ENCODE measurements around the gene PRSS2.
"Not testable (repeated sequence)": the region's sequence is repeated elsewhere in the genome, so short reads cannot be mapped to it uniquely, and the experiment has no call there.

Gene PRSS2

DNA sequence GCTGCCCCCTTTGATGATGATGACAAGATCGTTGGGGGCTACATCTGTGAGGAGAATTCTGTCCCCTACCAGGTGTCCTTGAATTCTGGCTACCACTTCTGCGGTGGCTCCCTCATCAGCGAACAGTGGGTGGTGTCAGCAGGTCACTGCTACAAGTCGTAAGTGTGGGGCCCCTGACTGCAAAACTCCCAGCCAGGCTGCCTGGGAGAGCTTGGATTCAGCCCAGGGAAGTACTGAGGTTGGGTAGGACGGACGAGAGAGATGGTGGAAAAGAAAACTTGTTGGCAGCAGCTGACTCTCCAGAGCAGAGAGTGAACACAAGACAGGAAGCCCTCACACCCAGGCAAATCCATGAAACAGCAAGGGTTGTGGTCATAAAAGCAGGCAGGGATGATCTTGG lies 1.3 kb downstream of the PRSS2 start:
- Mint-ChIP-seq H3K27me3 (ENCODE audit: low read depth) (peaks cover 7% of the 10 kb centered on the region), H3K4me3 (no peak overlapping the region), H3K9me3 (no peaks in the 10 kb centered on the region), H3K4me1 (ENCODE audit: low read depth) (peaks cover 4% of the 10 kb centered on the region), H3K27ac (no peak overlapping the region), H3K36me3 (ENCODE audit: low read depth) (peaks cover 3% of the 10 kb centered on the region)

GRCh38 chr7:142772673-142773072 lies 1.9 kb downstream of the PRSS2 start:
- Mint-ChIP-seq H3K4me1 (ENCODE audit: low read depth) (peaks cover 6% of the 10 kb centered on the region), H3K27me3 (ENCODE audit: low read depth) (peaks cover 7% of the 10 kb centered on the region), H3K27ac (no peak overlapping the region), H3K9me3 (no peaks in the 10 kb centered on the region), H3K4me3 (no peak overlapping the region), H3K36me3 (ENCODE audit: low read depth) (peaks cover 3% of the 10 kb centered on the region)

DNA sequence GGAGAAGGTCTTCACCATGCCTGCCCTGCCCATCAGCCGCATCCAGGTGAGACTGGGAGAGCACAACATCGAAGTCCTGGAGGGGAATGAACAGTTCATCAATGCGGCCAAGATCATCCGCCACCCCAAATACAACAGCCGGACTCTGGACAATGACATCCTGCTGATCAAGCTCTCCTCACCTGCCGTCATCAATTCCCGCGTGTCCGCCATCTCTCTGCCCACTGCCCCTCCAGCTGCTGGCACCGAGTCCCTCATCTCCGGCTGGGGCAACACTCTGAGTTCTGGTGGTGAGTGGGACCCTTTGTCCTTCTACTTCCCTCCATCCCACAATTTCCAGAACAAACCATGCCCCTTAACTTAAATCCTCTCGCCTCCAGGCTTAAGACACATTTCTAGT lies 2.5 kb downstream of the PRSS2 start:
- peaks cover 3% of the 10 kb centered on the region for H3K36me3 Mint-ChIP-seq (ENCODE audit: low read depth)
- H3K27me3 Mint-ChIP-seq (ENCODE audit: low read depth): peaks cover 3% of the 10 kb centered on the region
- peaks cover 9% of the 10 kb centered on the region for H3K4me1 Mint-ChIP-seq (ENCODE audit: low read depth)
- no peaks in the 10 kb centered on the region for H3K9me3 Mint-ChIP-seq
- H3K4me3 Mint-ChIP-seq: no peak overlapping the region
- H3K27ac Mint-ChIP-seq: no peak overlapping the region

DNA sequence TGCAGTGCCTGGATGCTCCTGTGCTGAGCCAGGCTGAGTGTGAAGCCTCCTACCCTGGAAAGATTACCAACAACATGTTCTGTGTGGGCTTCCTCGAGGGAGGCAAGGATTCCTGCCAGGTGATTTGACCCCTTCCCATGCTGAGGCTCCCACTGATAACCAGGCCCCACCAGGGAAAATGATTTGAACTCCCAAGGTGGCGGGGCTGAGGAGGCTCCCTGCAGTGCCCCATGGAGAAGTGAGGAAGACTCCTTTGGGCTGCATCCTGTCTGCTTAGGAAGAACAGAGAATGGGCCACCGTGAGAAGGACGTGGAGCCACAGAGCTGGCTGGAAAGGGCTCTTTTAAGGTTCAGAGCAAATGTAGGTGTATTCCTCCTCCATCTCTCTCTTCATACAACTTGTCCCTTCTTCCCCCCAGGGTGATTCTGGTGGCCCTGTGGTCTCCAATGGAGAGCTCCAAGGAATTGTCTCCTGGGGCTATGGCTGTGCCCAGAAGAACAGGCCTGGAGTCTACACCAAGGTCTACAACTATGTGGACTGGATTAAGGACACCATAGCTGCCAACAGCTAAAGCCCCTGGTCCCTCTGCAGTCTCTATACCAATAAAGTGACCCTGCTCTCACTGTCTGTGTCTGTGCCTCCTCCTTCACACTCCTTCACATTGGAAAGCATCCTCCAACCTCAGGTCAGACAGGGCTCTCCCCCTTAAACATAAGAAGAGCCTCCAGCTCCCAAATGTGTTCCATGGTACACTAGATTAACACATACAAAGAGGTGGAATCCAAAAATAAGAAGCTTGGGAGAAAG lies 3.4 kb downstream of the PRSS2 start:
- peaks cover 9% of the 10 kb centered on the region for H3K4me1 Mint-ChIP-seq (ENCODE audit: low read depth)
- no peak overlapping the region for H3K4me3 Mint-ChIP-seq
- peaks cover 3% of the 10 kb centered on the region for H3K36me3 Mint-ChIP-seq (ENCODE audit: low read depth)
- H3K27ac Mint-ChIP-seq: no peak overlapping the region
- H3K27me3 Mint-ChIP-seq (ENCODE audit: low read depth): peaks cover 3% of the 10 kb centered on the region
- H3K9me3 Mint-ChIP-seq: no peaks in the 10 kb centered on the region

GRCh38 chr7:142774826-142775225 lies 4.1 kb downstream of the PRSS2 start:
- no peaks in the 10 kb centered on the region for H3K9me3 Mint-ChIP-seq
- H3K36me3 Mint-ChIP-seq (ENCODE audit: low read depth): peaks cover 3% of the 10 kb centered on the region
- H3K4me3 Mint-ChIP-seq: no peak overlapping the region
- peaks cover 9% of the 10 kb centered on the region for H3K4me1 Mint-ChIP-seq (ENCODE audit: low read depth)
- H3K27me3 Mint-ChIP-seq (ENCODE audit: low read depth): peaks cover 3% of the 10 kb centered on the region
- H3K27ac Mint-ChIP-seq: no peak overlapping the region

GRCh38 chr7:142775351-142776115 lies 4.8 kb downstream of the PRSS2 start:
- H3K27ac Mint-ChIP-seq; H3K4me3 Mint-ChIP-seq; H3K27me3 Mint-ChIP-seq (ENCODE audit: low read depth); H3K4me1 Mint-ChIP-seq (ENCODE audit: low read depth); H3K9me3 Mint-ChIP-seq; H3K36me3 Mint-ChIP-seq (ENCODE audit: low read depth): not testable (repeated sequence)

DNA sequence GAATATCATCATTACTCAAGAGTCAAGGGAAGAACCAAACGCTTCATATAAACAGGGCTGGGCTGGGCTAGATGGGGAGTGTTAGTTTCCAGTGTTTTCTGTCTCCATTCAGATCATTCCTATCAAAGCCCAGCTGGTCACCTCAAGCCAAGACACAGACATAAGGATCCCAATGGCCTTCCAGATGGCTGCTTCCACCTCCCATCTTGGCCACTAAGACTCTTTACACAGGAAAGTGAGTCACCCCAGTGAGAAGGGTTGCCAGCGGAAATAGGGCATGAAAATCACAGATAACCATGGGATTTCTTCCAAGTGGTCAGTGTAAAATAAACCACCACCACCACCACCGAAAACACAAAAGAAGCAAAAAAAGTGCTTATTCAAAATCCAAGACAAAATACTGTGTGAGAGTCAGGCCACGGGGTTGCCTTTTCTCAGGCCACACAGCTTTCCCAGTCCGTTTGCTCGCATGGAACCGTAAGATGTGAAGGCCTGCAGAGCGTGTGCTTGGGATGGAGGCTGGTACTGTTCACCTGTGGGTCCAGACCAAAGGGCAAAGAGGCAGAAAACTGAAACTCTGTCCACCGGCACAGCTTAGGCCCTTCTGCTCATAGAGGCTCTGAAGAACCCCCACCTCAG lies 5.6 kb downstream of the PRSS2 start:
- H3K4me1 Mint-ChIP-seq (ENCODE audit: low read depth): peaks cover 5% of the 10 kb centered on the region
- H3K27me3 Mint-ChIP-seq (ENCODE audit: low read depth): peaks cover 3% of the 10 kb centered on the region
- peaks cover 3% of the 10 kb centered on the region for H3K36me3 Mint-ChIP-seq (ENCODE audit: low read depth)
- no peak overlapping the region for H3K4me3 Mint-ChIP-seq
- no peak overlapping the region for H3K27ac Mint-ChIP-seq
- no peaks in the 10 kb centered on the region for H3K9me3 Mint-ChIP-seq

DNA sequence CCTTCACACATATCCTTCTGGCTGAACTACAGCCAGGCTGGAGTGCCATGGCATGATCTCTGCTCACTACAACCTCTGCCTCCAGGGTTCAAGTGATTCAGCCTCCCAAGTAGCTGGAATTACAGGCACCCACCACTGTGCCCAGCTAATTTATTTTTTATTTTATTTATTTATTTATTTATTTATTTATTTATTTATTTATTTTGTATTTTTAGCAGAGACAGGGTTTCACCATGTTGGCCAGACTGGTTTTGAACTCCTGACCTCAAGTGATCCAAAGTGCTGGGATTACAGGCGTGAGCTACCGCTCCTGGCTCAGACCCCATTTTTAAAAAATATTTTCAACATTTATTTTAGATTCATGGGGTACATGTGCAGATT lies 6.1 kb downstream of the PRSS2 start:
- H3K9me3 Mint-ChIP-seq; H3K27ac Mint-ChIP-seq; H3K4me3 Mint-ChIP-seq; H3K27me3 Mint-ChIP-seq (ENCODE audit: low read depth); H3K36me3 Mint-ChIP-seq (ENCODE audit: low read depth); H3K4me1 Mint-ChIP-seq (ENCODE audit: low read depth): not testable (repeated sequence)

DNA sequence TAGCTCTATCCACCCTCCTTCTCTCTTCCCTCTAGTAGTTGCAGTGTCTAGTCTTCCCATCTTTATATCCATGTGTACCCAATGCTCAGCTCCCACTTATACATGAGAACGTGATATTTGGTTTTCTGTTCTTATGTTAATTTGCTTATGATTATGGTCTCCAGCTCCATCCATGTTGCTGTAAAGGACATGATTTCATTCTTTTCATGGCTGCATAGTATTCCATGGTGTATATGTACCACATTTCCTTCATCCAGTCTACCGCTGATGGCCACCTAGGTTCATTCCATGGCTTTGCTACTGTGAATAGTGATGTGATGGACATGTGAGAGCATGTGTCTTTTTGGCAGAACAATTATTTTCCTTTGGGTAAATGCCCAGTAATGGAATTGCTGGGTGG lies 6.5 kb downstream of the PRSS2 start:
- H3K4me3 Mint-ChIP-seq: no peak overlapping the region
- peaks cover 5% of the 10 kb centered on the region for H3K4me1 Mint-ChIP-seq (ENCODE audit: low read depth)
- H3K9me3 Mint-ChIP-seq: no peaks in the 10 kb centered on the region
- peaks cover 3% of the 10 kb centered on the region for H3K27me3 Mint-ChIP-seq (ENCODE audit: low read depth)
- peaks cover 3% of the 10 kb centered on the region for H3K36me3 Mint-ChIP-seq (ENCODE audit: low read depth)
- no peak overlapping the region for H3K27ac Mint-ChIP-seq

DNA sequence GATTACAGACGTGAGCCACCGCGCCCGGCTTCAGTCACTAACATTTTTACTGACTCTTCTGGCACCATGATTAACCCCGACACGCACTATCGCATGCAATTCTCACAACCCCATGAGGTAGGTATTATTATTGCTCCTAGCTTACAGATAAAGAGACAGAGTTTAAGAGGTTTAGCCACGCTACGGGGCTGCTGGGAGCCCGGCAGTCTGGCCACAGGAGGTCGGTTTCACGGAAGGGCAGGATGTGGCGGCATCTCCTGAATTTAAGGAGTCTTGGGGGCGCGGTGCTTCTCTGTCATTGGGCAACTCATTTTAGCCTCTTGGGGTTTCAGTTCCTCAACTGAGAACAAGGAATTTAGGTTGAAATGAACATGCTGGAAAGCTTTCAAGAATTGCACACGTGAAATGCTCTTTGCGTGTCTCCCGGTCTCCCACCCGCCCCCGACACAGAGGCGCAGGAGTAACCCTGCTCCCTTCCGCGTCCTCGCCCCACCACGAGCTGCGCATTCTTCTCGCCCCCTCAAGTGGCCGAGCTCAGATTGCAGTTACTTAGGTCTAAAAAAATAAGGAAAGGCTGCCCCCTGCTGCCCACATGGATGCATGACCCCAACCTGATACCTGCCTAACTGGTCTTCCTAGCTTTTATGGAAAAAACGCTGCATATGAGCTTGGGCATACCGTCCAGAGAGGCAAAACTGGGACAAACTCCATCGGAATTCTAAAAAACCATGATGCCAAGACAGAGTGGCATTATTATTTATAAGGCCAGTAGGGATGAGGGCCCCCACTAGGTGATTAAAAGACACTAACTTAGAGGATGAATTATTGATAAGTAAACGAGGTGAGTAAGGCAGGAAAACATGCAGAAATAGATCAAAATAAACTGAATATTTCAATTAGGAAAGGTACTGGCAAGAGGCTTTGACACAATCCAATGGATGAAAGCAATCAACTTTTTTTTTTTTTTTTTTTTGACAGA lies 12.4 kb downstream of the PRSS2 start:
- H3K36me3 Mint-ChIP-seq (ENCODE audit: low read depth): peaks cover 12% of the 10 kb centered on the region
- H3K27ac Mint-ChIP-seq: peak overlapping the region; percentile 88
- peak overlapping the region; percentile 80 for H3K4me3 Mint-ChIP-seq
- H3K4me1 Mint-ChIP-seq (ENCODE audit: low read depth): peaks cover 9% of the 10 kb centered on the region
- H3K27me3 Mint-ChIP-seq (ENCODE audit: low read depth): no peaks in the 10 kb centered on the region
- H3K9me3 Mint-ChIP-seq: no peaks in the 10 kb centered on the region

GRCh38 chr7:142784096-142784495 lies 13.3 kb downstream of the PRSS2 start:
- Mint-ChIP-seq H3K36me3 (ENCODE audit: low read depth) (peaks cover 21% of the 10 kb centered on the region), H3K27ac (peak overlapping the region; percentile 94), H3K4me3 (no peak overlapping the region), H3K4me1 (ENCODE audit: low read depth) (peaks cover 9% of the 10 kb centered on the region), H3K9me3 (no peaks in the 10 kb centered on the region), H3K27me3 (ENCODE audit: low read depth) (no peaks in the 10 kb centered on the region)

- H3K4me3 Mint-ChIP-seq: no peak overlapping the region
- H3K4me1 Mint-ChIP-seq (ENCODE audit: low read depth): peaks cover 9% of the 10 kb centered on the region
- H3K27ac Mint-ChIP-seq: peak overlapping the region; percentile 94
- no peaks in the 10 kb centered on the region for H3K9me3 Mint-ChIP-seq
- H3K36me3 Mint-ChIP-seq (ENCODE audit: low read depth): peaks cover 26% of the 10 kb centered on the region
- no peaks in the 10 kb centered on the region for H3K27me3 Mint-ChIP-seq (ENCODE audit: low read depth)
These were observed 13.9 kb downstream of the PRSS2 start for GRCh38 chr7:142784716-142785115.

DNA sequence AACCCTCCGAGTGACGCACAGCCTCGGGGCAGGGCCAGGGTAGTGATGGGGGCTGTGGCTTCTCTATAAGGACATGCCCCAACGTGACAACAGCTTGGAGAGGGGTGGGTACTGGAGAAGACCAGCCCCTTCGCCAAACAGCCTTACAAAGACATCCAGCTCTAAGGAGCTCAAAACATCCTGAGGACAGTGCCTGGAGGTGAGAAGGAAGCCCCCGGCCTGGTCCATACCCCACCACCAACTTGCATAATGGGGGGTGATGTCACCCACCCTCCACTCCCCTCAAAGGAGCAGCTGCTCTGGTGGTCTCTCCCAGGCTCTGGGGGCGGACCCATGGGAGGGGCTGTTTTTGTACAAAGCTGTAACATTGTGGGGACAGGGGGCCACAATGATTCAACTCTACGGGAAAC lies 15.1 kb downstream of the PRSS2 start:
- no peaks in the 10 kb centered on the region for H3K27me3 Mint-ChIP-seq (ENCODE audit: low read depth)
- peaks cover 10% of the 10 kb centered on the region for H3K4me1 Mint-ChIP-seq (ENCODE audit: low read depth)
- peak overlapping the region; percentile 66 for H3K4me3 Mint-ChIP-seq
- H3K27ac Mint-ChIP-seq: peak overlapping the region; percentile 94
- H3K9me3 Mint-ChIP-seq: no peaks in the 10 kb centered on the region
- H3K36me3 Mint-ChIP-seq (ENCODE audit: low read depth): peaks cover 37% of the 10 kb centered on the region

Data from T-helper 1 cell treated with Interleukin-12 subunit alpha and Interleukin-12 subunit beta and Interleukin-4 antibody, amounts not matched to agents 30 μg/mL and 1 μg/mL, for 36 hours (primary cell).